PC-9 (cell line): ENCODE data around the gene ZNF598. TPM values are rescaled to one million over a fixed set of nuclear protein-coding genes. Genes with fewer than 3 reads are reported as not detected.

Experiments used
- BruUV-seq: library from RNA; stranded (reverse); fragments of 400-500 nt; replicated peaks from 2 replicates; lab custom pipeline; 2021; lab: Mats Ljungman, UMichigan
- CTCF ChIA-PET: fragments of 300-600 bp; sonication (Branson Sonifier 250); formaldehyde crosslinking; loops from one replicate; lab custom pipeline; 2022; ENCODE audit warnings: antibody characterized with exemption; lab: Charles Lee
- POLR2A ChIA-PET: fragments of 300-600 bp; sonication (Branson Sonifier 250); formaldehyde crosslinking; loops from one replicate; lab custom pipeline; 2022; ENCODE audit warnings: antibody characterized with exemption; ENCODE audit not compliant: unreplicated experiment; lab: Charles Lee
- DNase-seq, 2 experiments: peaks; one replicate each; pipeline versions ENCODE4 v3.0.0 to v3.0.0-alpha.2; 2015 to 2022; ENCODE audit warnings: mixed read lengths in 1 of 2
- H2AFZ ChIP-seq: fragments of 200-600 bp; sonication (generic); 2 replicates; pipeline ENCODE4 v1.8.1; 2017; ENCODE audit warnings: antibody characterized with exemption
- H3F3A ChIP-seq: fragments of 200-600 bp; sonication (generic); 2 replicates; pipeline ENCODE4 v1.8.1; 2017; ENCODE audit warnings: antibody characterized with exemption, mild to moderate bottlenecking, low read depth; ENCODE audit not compliant: insufficient read depth
- H3K27ac ChIP-seq: fragments of 200-600 bp; sonication (generic); 2 replicates; pipeline ENCODE4 v1.6.1; 2016; ENCODE audit warnings: mixed run types
- H3K27me3 ChIP-seq: fragments of 200-600 bp; sonication (generic); 2 replicates; pipeline ENCODE4 v1.6.1; 2016; ENCODE audit warnings: low read depth, mixed run types; ENCODE audit not compliant: insufficient read depth
- H3K36me3 ChIP-seq: fragments of 200-600 bp; sonication (generic); 2 replicates; pipeline ENCODE4 v1.6.1; 2016; ENCODE audit warnings: low read depth, mixed run types
- H3K4me1 ChIP-seq: fragments of 200-600 bp; sonication (generic); replicated peaks from 2 replicates; pipeline ENCODE4 v1.6.1; 2016; ENCODE audit warnings: mixed run types; ENCODE audit not compliant: insufficient read depth
- H3K4me2 ChIP-seq: fragments of 200-600 bp; sonication (generic); 2 replicates; pipeline ENCODE4 v1.6.1; 2017; ENCODE audit warnings: mixed run types
- H3K4me3 ChIP-seq: fragments of 200-600 bp; sonication (generic); 2 replicates; pipeline ENCODE4 v1.6.1; 2016; ENCODE audit warnings: mixed run types
- H3K79me2 ChIP-seq: fragments of 200-600 bp; sonication (generic); 2 replicates; pipeline ENCODE4 v1.6.1; 2017; ENCODE audit warnings: low read depth, mixed run types
- H3K9me2 ChIP-seq: fragments of 200-600 bp; sonication (generic); 2 replicates; pipeline ENCODE4 v1.8.1; 2017; ENCODE audit warnings: mild to moderate bottlenecking; ENCODE audit not compliant: insufficient read depth
- H3K9me3 ChIP-seq: fragments of 200-600 bp; sonication (generic); 2 replicates; pipeline ENCODE4 v1.8.1; 2016; ENCODE audit warnings: low read depth; ENCODE audit not compliant: insufficient read depth
- H4K20me1 ChIP-seq: fragments of 200-600 bp; sonication (generic); 2 replicates; pipeline ENCODE4 v1.8.1; 2017; ENCODE audit not compliant: insufficient read depth
- CTCF ChIP-seq: fragments of 200-600 bp; sonication (generic); conservative IDR thresholded peaks from 2 replicates; pipeline ENCODE4 v1.6.1; 2017; ENCODE audit warnings: mixed run types, antibody characterized with exemption, mild to moderate bottlenecking, moderate library complexity
- EZH2 ChIP-seq: fragments of 200-600 bp; sonication (generic); IDR thresholded peaks from 2 replicates; pipeline ENCODE4 v1.8.0; 2017; ENCODE audit warnings: antibody characterized with exemption, low read depth
- intact Hi-C: fragments of 100-400 bp; cut with micrococcal nuclease; formaldehyde crosslinking; loops from one replicate; pipeline ENCODE4 v1.10.0; 2022; ENCODE audit not compliant: unreplicated experiment
- total RNA-seq: library from RNA; stranded (reverse); gene quantifications from 2 replicates; pipeline ENCODE4 v1.2.3, GENCODE V29; 2021

Gene ZNF598
- total RNA-seq, 1 experiment from 2014 or later: 72.5 TPM

GRCh38 chr16:1979271-1980029 is 30.2 kb downstream of the ZNF598 start:
- H3K4me3 ChIP-seq: peak overlapping the region; percentile 55
- H3K9me2 ChIP-seq: no peaks in the 10 kb centered on the region
- TSS peak; percentile 27 for BruUV-seq
- TF ChIP-seq EZH2 (no peak), CTCF (no peak; the same call in 1 of the 2 replicates)
- H3K27me3 ChIP-seq: no peaks in the 10 kb centered on the region
- H3K79me2 ChIP-seq: peaks cover 2% of the 10 kb centered on the region; the same call in 1 of the 2 replicates
- peak; percentile 77 to 97 for DNase-seq
- H3K9me3 ChIP-seq: no peaks in the 10 kb centered on the region
- H3F3A ChIP-seq: peaks cover 58% of the 10 kb centered on the region
- POLR2A ChIA-PET: interaction anchor here (0.6 to 1.4 kb wide), 4 partner anchors 15 to 1203 kb away, joined by 3 to 10 read pairs (median 4); partner anchors contain the start of gene RPS2
- 0 out of 2 replicates have a peak, but pooled peaks cover 5% of the 10 kb centered on the region for H4K20me1 ChIP-seq
- H2AFZ ChIP-seq: peak overlapping the region; percentile 81
- peaks cover 51% of the 10 kb centered on the region for H3K4me1 ChIP-seq
- intact Hi-C loops: loop anchor here (5.0 kb wide), 2 partner anchors 68 to 163 kb away; partner anchors contain the start of genes NTHL1 and TSC2
- CTCF ChIA-PET: no interaction called here
- peak overlapping the region; percentile 99 for H3K4me2 ChIP-seq
- H3K36me3 ChIP-seq: 0 out of 2 replicates have a peak, but pooled peaks cover 3% of the 10 kb centered on the region
- H3K27ac ChIP-seq: peak overlapping the region; percentile 62

GRCh38 chr16:1978476-1979120 is 31.0 kb downstream of the ZNF598 start:
- BruUV-seq: no TSS peak

More at GRCh38 chr16:1978476-1979120, 31.0 kb downstream of the ZNF598 start:
- Histone ChIP-seq H3K9me3 (no peaks in the 10 kb centered on the region), H3K4me2 (peak overlapping the region; percentile 99), H3K79me2 (peaks cover 8% of the 10 kb centered on the region), H2AFZ (no peak overlapping the region), H3K9me2 (no peaks in the 10 kb centered on the region), H4K20me1 (peaks cover 9% of the 10 kb centered on the region; the same call in 1 of the 2 replicates), H3K4me3 (peak overlapping the region; percentile 55; the same call in 1 of the 2 replicates), H3F3A (peaks cover 56% of the 10 kb centered on the region), H3K36me3 (peaks cover 3% of the 10 kb centered on the region; the same call in 1 of the 2 replicates), H3K27ac (no peak overlapping the region), H3K4me1 (peaks cover 50% of the 10 kb centered on the region), H3K27me3 (no peaks in the 10 kb centered on the region)
- intact Hi-C loops: no loop called here
- CTCF ChIA-PET: no interaction called here
- POLR2A ChIA-PET: interaction anchor here (0.6 to 1.4 kb wide), 3 partner anchors 14 to 248 kb away, joined by 3 to 10 read pairs (median 3); partner anchors contain the start of gene RPS2
- no peak for DNase-seq
- TF ChIP-seq CTCF (no peak), EZH2 (no peak)
